MCF 10A (cell line): ENCODE measurements around the gene PARP9. TPM values are rescaled to one million over a fixed set of nuclear protein-coding genes. Genes with fewer than 3 reads are reported as not detected.

Source experiments
- BruUV-seq: library from RNA; stranded (reverse); fragments of 400-500 nt; replicated peaks from 2 replicates; lab custom pipeline; 2021; lab: Mats Ljungman, UMichigan
- CTCF ChIA-PET: fragments of 300-600 bp; sonication (Branson Sonifier 250); formaldehyde crosslinking; extraction: SDS; loops from one replicate; lab custom pipeline; 2021; ENCODE audit warnings: antibody characterized with exemption, inconsistent platforms; lab: Yijun Ruan, JAX
- POLR2A ChIA-PET: fragments of 300-600, 350-650 bp; sonication (Branson Sonifier 250); formaldehyde crosslinking; extraction: SDS; loops from one replicate; lab custom pipeline; 2020; ENCODE audit warnings: antibody characterized with exemption, inconsistent platforms; lab: Yijun Ruan, JAX
- DNase-seq: peaks from one replicate; pipeline ENCODE4 v3.0.0-alpha.2; 2018; ENCODE audit not compliant: unreplicated experiment
- H3K27ac Mint-ChIP-seq: one replicate; pipeline ENCODE4 v1.8.0; 2022; ENCODE audit warnings: mild to moderate bottlenecking, low read depth, mixed read lengths; ENCODE audit not compliant: unreplicated experiment
- H3K27me3 Mint-ChIP-seq: one replicate; pipeline ENCODE4 v1.8.0; 2022; ENCODE audit warnings: mixed read lengths; ENCODE audit not compliant: insufficient read depth, unreplicated experiment
- H3K36me3 Mint-ChIP-seq: one replicate; pipeline ENCODE4 v1.8.0; 2022; ENCODE audit warnings: mild to moderate bottlenecking, moderate library complexity, mixed read lengths; ENCODE audit not compliant: insufficient read depth, unreplicated experiment
- H3K4me1 Mint-ChIP-seq: one replicate; pipeline ENCODE4 v1.8.0; 2022; ENCODE audit warnings: mixed read lengths; ENCODE audit not compliant: insufficient read depth, unreplicated experiment
- H3K4me3 Mint-ChIP-seq: one replicate; pipeline ENCODE4 v1.8.0; 2022; ENCODE audit warnings: mild to moderate bottlenecking, moderate library complexity, mixed read lengths; ENCODE audit not compliant: unreplicated experiment
- H3K9me3 Mint-ChIP-seq: one replicate; pipeline ENCODE4 v1.8.0; 2022; ENCODE audit warnings: mixed read lengths; ENCODE audit not compliant: unreplicated experiment
- CTCF ChIP-seq: fragments of 200-600 bp; IDR thresholded peaks from one replicate; pipeline ENCODE4 v1.8.0; 2022; ENCODE audit warnings: antibody characterized with exemption, mild to moderate bottlenecking; ENCODE audit not compliant: unreplicated experiment
- intact Hi-C: fragments of 100-400 bp; cut with micrococcal nuclease; formaldehyde crosslinking; loops from 2 replicates; pipeline ENCODE4 v1.14.1; 2022
- total RNA-seq: library from RNA; stranded (reverse); gene quantifications from 2 replicates; pipeline ENCODE4 v1.2.3, GENCODE V29; 2022

Gene PARP9
- total RNA-seq, 1 experiment from 2014 or later: 6.3 TPM

- peaks cover 34% of the 10 kb centered on the region for H3K4me1 Mint-ChIP-seq
- H3K4me3 Mint-ChIP-seq: peak within 1 kb of the TSS; percentile 81
- intact Hi-C loops: loop anchor here (2.0 to 5.0 kb wide), 3 partner anchors 50 to 97 kb away; partner anchors contain the start of genes DTX3L, PARP9 and WDR5B
- peak; percentile 88 for DNase-seq
- H3K27ac Mint-ChIP-seq: peak within 1 kb of the TSS; percentile 84
- H3K9me3 Mint-ChIP-seq: no peaks in the 10 kb centered on the region
- no peaks in the 10 kb centered on the region for H3K27me3 Mint-ChIP-seq
- BruUV-seq: no TSS peak
- ChIA-PET CTCF (interaction anchor here (0.5 to 1.9 kb wide), 7 partner anchors 16 to 56 kb away, joined by 3 to 8 read pairs (median 4); no protein-coding TSS in a partner anchor), POLR2A (interaction anchor here (0.5 to 10.6 kb wide), 29 partner anchors 9 to 1091 kb away, joined by 3 to 144 read pairs (median 4); partner anchors contain the start of genes DTX3L, FAM162A, HSPBAP1 and MIX23)
- TF ChIP-seq CTCF: no peak
- H3K36me3 Mint-ChIP-seq: peaks cover 6% of the 10 kb centered on the region
Observed at GRCh38 chr3:122514123-122515019, 49.7 kb downstream of the PARP9 start, which contains the start of gene KPNA1. Gene KPNA1, minus strand, starts transcription at chr3:122514939. Its CDS starts 18,374 bp downstream, at chr3:122496565.

DNA sequence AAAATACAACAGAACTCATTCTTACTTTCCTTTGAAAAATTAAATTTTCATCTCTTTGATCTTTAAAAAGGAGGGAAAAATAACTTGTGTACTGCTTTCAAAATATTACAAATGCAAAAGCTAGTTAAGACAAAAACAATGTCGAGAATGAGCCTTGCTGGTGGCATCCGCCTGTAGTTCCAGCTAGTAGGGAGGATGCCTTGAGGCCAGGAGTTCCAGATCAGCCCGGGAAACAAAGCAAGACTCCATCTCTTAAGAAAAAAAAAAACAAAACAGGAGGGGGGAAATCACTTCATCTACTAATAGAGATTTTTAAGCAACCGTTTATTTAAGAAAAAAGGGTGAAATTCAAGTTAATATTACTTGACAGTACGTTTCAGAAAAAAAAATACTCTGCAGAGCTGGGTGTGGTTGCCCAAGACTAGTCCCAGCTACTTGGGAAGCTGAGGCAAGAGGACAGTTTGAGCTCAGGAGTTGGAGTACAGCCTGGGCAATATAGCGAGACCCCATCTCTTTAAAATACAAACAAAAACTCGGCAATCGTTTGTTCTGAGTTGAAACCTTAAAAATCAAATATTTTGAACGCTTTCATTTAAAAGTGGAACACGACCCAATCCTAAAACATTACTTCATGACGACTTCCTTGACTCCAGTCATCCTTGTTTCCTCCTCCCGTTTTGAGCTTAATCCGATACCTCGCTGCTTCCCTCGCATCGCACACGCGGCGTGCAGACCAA, 50.5 kb downstream of the PARP9 start:
- intact Hi-C loops: loop anchor here (2.0 to 5.0 kb wide), 3 partner anchors 51 to 96 kb away; partner anchors contain the start of genes DTX3L, PARP9 and WDR5B
- TF ChIP-seq CTCF: no peak
- ChIA-PET POLR2A (interaction anchor here (0.6 to 10.6 kb wide), 15 partner anchors 8 to 169 kb away, joined by 3 to 144 read pairs (median 5); partner anchors contain the start of genes DTX3L, FAM162A, MIX23 and PARP9), CTCF (interaction anchor here (0.6 to 1.6 kb wide), 6 partner anchors 15 to 967 kb away, joined by 3 to 4 read pairs (median 3); no protein-coding TSS in a partner anchor)
- BruUV-seq: TSS peak; percentile 44
- Mint-ChIP-seq H3K27me3 (no peaks in the 10 kb centered on the region), H3K9me3 (no peaks in the 10 kb centered on the region), H3K4me1 (peaks cover 43% of the 10 kb centered on the region), H3K4me3 (peak overlapping the region; percentile 81), H3K36me3 (peaks cover 6% of the 10 kb centered on the region), H3K27ac (peak overlapping the region; percentile 84)
- no peak for DNase-seq

GRCh38 chr3:122512284-122512683, 51.8 kb downstream of the PARP9 start:
- ChIA-PET CTCF (interaction anchor here (0.6 to 1.7 kb wide), 6 partner anchors 10 to 762 kb away, joined by 3 to 7 read pairs (median 3); no protein-coding TSS in a partner anchor), POLR2A (interaction anchor here (0.6 to 10.6 kb wide), 3 partner anchors 13 to 167 kb away, joined by 3 to 144 read pairs (median 57); no protein-coding TSS in a partner anchor)
- intact Hi-C loops: loop anchor here (5.0 kb wide), 1 partner anchor 95 kb away; the partner anchor contains the start of gene WDR5B
- BruUV-seq: no TSS peak
- Mint-ChIP-seq H3K4me1 (peaks cover 46% of the 10 kb centered on the region), H3K27ac (peak overlapping the region; percentile 21), H3K36me3 (peaks cover 6% of the 10 kb centered on the region), H3K27me3 (no peaks in the 10 kb centered on the region), H3K4me3 (no peak overlapping the region), H3K9me3 (no peaks in the 10 kb centered on the region)
- no peak for TF ChIP-seq CTCF
- DNase-seq: no peak
